ENCODE data around the gene ANXA4.

The ANXA4 gene

DNA sequence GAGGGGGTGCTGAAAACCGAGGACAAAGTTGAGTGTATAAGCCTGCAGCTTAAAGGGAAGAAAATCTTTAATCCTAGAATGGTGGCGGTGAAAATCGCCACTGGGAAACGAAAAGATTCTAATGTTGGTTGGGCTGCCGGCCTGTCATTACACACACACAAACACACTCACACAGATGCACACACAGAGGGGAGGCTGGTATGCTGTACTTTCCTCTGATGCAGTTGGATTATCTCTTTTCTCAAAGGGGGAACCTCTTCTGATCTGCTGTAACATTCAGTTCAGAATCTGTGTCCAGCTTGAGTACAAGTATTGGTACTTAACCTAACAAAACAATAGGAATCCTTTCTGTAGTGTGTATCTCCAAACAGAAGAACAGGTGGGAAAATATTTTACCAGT lies 39.0 kb downstream of the ANXA4 start:
- no peak for TF ChIP-seq CTCF (IDR thresholded peaks at IDR 0.05; ENCODE audit: poor library complexity, severe bottlenecking)
- Histone ChIP-seq H3K27me3 (ENCODE audit: insufficient read depth, poor library complexity, severe bottlenecking) (no peaks in the 10 kb centered on the region), H3K4me1 (ENCODE audit: insufficient read depth, poor library complexity, severe bottlenecking) (peaks cover 31% of the 10 kb centered on the region), H3K36me3 (ENCODE audit: low read depth) (peaks cover 8% of the 10 kb centered on the region), H3K4me3 (ENCODE audit: severe bottlenecking) (no peak overlapping the region), H3K27ac (ENCODE audit: poor library complexity, severe bottlenecking) (peak overlapping the region; percentile 46), H3K9me3 (ENCODE audit: severe bottlenecking) (no peaks in the 10 kb centered on the region)
- DNase-seq (ENCODE audit: low spot score) (no peak), ATAC-seq (ENCODE audit: low read depth) (no peak)

GRCh38 chr2:69781321-69782248 lies 39.7 kb downstream of the ANXA4 start:
- Histone ChIP-seq H3K9me3 (ENCODE audit: severe bottlenecking) (no peaks in the 10 kb centered on the region), H3K4me3 (ENCODE audit: severe bottlenecking) (no peak overlapping the region), H3K36me3 (ENCODE audit: low read depth) (peaks cover 9% of the 10 kb centered on the region), H3K4me1 (ENCODE audit: insufficient read depth, poor library complexity, severe bottlenecking) (peaks cover 31% of the 10 kb centered on the region), H3K27ac (ENCODE audit: poor library complexity, severe bottlenecking) (peak overlapping the region; percentile 46), H3K27me3 (ENCODE audit: insufficient read depth, poor library complexity, severe bottlenecking) (no peaks in the 10 kb centered on the region)
- ATAC-seq (ENCODE audit: low read depth) (peak; percentile 70), DNase-seq (ENCODE audit: low spot score) (no peak)
- TF ChIP-seq CTCF (IDR thresholded peaks at IDR 0.05; ENCODE audit: poor library complexity, severe bottlenecking), result no peak

- Histone ChIP-seq H3K27me3 (ENCODE audit: insufficient read depth, poor library complexity, severe bottlenecking) (no peaks in the 10 kb centered on the region), H3K27ac (ENCODE audit: poor library complexity, severe bottlenecking) (no peak overlapping the region), H3K36me3 (ENCODE audit: low read depth) (peaks cover 30% of the 10 kb centered on the region), H3K9me3 (ENCODE audit: severe bottlenecking) (no peaks in the 10 kb centered on the region), H3K4me1 (ENCODE audit: insufficient read depth, poor library complexity, severe bottlenecking) (peaks cover 28% of the 10 kb centered on the region), H3K4me3 (ENCODE audit: severe bottlenecking) (no peak overlapping the region)
- DNase-seq (ENCODE audit: low spot score) (no peak), ATAC-seq (ENCODE audit: low read depth) (no peak)
- no peak for TF ChIP-seq CTCF (IDR thresholded peaks at IDR 0.05; ENCODE audit: poor library complexity, severe bottlenecking)
These were observed 42.3 kb downstream of the ANXA4 start for GRCh38 chr2:69784228-69784627.

DNA sequence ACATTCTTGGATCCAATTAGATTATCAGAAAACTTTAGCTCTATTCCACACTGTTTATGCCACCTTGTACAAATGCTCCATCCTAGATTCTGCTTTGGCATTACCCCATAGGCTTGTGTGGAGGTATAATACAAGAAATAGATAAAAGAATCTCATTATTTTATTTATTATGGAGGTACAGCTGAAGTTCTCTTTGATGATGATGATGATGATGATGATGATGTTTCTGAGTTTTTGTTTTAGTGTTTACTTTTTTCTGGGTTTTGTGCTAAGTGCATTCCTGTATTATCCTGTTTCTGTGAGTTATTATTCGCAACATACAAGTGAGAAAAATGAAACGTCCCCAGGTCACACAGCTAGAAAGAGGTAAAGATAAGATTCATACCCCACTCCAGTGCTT lies 43.4 kb downstream of the ANXA4 start:
- Histone ChIP-seq H3K4me3 (ENCODE audit: severe bottlenecking) (no peak overlapping the region), H3K36me3 (ENCODE audit: low read depth) (peaks cover 33% of the 10 kb centered on the region), H3K27ac (ENCODE audit: poor library complexity, severe bottlenecking) (no peak overlapping the region), H3K27me3 (ENCODE audit: insufficient read depth, poor library complexity, severe bottlenecking) (no peaks in the 10 kb centered on the region), H3K9me3 (ENCODE audit: severe bottlenecking) (no peaks in the 10 kb centered on the region), H3K4me1 (ENCODE audit: insufficient read depth, poor library complexity, severe bottlenecking) (peaks cover 17% of the 10 kb centered on the region)
- no peak for DNase-seq (ENCODE audit: low spot score)
- TF ChIP-seq CTCF (IDR thresholded peaks at IDR 0.05; ENCODE audit: poor library complexity, severe bottlenecking), result no peak
- no peak for ATAC-seq (ENCODE audit: low read depth)

DNA sequence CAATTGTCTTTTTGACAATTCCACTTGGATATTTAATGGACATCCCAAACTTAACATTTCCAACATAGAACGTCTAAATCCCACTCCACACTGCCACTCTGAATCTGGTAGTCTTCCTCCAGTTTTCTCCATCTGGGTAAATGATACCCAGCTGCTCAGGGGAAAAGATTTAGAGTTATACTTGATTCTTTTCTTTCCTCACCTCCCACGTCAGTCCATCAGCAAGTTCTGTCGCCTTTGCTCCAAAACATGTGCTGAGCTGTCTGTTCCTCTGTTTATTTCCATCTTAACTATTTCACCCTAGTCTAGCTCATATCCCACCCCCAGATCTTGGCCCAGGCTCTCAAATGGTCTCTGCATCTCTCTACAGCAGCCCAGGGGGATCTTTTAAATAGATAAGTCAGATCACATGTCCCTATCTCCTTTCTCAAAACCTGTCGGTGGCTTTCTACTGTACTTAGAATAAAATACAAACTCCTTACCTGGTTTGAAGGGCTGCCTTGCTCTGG lies 44.2 kb downstream of the ANXA4 start:
- Histone ChIP-seq H3K27ac (ENCODE audit: poor library complexity, severe bottlenecking) (no peak overlapping the region), H3K27me3 (ENCODE audit: insufficient read depth, poor library complexity, severe bottlenecking) (no peaks in the 10 kb centered on the region), H3K36me3 (ENCODE audit: low read depth) (peaks cover 34% of the 10 kb centered on the region), H3K4me1 (ENCODE audit: insufficient read depth, poor library complexity, severe bottlenecking) (peaks cover 11% of the 10 kb centered on the region), H3K9me3 (ENCODE audit: severe bottlenecking) (no peaks in the 10 kb centered on the region), H3K4me3 (ENCODE audit: severe bottlenecking) (no peak overlapping the region)
- DNase-seq (ENCODE audit: low spot score) (no peak), ATAC-seq (ENCODE audit: low read depth) (no peak)
- no peak for TF ChIP-seq CTCF (IDR thresholded peaks at IDR 0.05; ENCODE audit: poor library complexity, severe bottlenecking)
